WTC11 (cell line): ENCODE measurements around the gene CHST11.

Experiments used
- CREB1 ChIP-seq: sonication (generic); formaldehyde crosslinking; IDR thresholded peaks from 2 replicates; pipeline ENCODE4 v1.8.0; 2023; ENCODE audit warnings: mild to moderate bottlenecking, missing genetic modification reagents
- NR2C2 ChIP-seq: sonication (generic); formaldehyde crosslinking; IDR thresholded peaks from 2 replicates; pipeline ENCODE4 v1.8.0; 2022; ENCODE audit warnings: mild to moderate bottlenecking, missing genetic modification reagents
- TF ChIP-seq, protein P1 (sequence below): sonication (generic); formaldehyde crosslinking; IDR thresholded peaks from 2 replicates; pipeline ENCODE4 v1.8.0; 2022; ENCODE audit warnings: mild to moderate bottlenecking, missing genetic modification reagents
- TF ChIP-seq, protein P2 (sequence below): fragments of 200-600 bp; IDR thresholded peaks from 2 replicates; pipeline ENCODE4 v1.8.0; 2022; ENCODE audit warnings: antibody characterized with exemption

DNA sequence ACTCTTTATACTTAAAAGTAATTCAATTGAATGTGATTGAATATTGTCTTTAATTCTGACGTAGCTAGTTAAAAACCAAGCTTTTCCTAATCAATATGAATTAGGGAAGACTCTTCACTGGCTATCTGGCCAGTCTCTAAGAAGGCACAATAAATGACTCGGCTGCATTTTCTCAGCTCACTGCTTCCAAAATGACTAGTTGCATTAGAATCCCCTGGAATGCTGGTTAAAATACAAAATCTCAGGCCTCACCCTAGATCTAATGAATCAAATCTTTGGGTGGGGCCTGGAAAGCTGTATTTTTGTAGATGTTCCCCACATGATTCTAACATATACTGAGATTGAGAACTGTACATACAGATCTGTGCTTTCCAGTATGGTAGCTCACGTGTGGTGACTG lies 242.1 kb downstream of the CHST11 start:
- TF ChIP-seq CREB1 (CRISPR knock-in tag) (no peak), NR2C2 (CRISPR knock-in tag) (no peak)
- TF ChIP-seq, protein P1, sequence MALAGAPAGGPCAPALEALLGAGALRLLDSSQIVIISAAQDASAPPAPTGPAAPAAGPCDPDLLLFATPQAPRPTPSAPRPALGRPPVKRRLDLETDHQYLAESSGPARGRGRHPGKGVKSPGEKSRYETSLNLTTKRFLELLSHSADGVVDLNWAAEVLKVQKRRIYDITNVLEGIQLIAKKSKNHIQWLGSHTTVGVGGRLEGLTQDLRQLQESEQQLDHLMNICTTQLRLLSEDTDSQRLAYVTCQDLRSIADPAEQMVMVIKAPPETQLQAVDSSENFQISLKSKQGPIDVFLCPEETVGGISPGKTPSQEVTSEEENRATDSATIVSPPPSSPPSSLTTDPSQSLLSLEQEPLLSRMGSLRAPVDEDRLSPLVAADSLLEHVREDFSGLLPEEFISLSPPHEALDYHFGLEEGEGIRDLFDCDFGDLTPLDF (CRISPR knock-in tag), result no peak
- TF ChIP-seq, protein P2, sequence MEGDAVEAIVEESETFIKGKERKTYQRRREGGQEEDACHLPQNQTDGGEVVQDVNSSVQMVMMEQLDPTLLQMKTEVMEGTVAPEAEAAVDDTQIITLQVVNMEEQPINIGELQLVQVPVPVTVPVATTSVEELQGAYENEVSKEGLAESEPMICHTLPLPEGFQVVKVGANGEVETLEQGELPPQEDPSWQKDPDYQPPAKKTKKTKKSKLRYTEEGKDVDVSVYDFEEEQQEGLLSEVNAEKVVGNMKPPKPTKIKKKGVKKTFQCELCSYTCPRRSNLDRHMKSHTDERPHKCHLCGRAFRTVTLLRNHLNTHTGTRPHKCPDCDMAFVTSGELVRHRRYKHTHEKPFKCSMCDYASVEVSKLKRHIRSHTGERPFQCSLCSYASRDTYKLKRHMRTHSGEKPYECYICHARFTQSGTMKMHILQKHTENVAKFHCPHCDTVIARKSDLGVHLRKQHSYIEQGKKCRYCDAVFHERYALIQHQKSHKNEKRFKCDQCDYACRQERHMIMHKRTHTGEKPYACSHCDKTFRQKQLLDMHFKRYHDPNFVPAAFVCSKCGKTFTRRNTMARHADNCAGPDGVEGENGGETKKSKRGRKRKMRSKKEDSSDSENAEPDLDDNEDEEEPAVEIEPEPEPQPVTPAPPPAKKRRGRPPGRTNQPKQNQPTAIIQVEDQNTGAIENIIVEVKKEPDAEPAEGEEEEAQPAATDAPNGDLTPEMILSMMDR, result no peak
